ENCODE measurements around the gene DYNC1I1.

DYNC1I1 gene

DNA sequence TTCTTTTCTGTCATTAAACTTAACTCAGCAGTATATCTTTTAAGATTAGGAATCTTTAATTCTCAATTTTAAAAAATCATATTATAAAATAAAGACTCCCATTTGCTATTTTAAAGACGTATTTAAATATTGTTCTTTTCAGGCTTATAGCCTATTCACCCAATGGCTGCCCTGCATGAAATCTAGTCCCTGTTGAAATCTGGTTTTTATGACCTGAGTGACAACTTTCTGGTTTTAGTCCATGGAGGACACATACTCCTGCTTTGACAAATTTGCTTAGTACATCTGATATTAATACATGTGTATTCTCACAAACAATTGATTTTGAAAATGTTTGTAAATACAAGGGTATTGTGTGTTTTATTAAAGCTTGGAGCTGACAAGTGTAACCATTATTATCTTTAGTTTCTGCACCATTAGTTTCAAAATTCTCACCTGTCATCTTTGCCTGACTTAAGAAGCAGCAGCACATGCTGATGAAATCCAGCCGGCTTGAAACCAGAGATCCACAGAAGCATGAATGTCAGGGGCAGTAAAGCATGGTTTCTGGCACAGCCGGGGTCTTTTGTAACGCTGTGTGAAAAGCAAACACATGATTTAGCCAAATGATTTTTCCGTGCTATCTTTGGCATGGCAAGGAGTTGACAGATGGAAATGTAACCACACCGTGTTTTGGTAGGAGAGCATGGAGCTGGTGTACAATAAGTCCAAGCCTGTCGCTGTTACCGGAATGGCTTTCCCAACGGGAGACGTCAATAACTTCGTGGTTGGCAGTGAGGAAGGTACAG, 262.8 kb downstream of the DYNC1I1 start:
- DNase-seq, result peak; percentile 87

DNA sequence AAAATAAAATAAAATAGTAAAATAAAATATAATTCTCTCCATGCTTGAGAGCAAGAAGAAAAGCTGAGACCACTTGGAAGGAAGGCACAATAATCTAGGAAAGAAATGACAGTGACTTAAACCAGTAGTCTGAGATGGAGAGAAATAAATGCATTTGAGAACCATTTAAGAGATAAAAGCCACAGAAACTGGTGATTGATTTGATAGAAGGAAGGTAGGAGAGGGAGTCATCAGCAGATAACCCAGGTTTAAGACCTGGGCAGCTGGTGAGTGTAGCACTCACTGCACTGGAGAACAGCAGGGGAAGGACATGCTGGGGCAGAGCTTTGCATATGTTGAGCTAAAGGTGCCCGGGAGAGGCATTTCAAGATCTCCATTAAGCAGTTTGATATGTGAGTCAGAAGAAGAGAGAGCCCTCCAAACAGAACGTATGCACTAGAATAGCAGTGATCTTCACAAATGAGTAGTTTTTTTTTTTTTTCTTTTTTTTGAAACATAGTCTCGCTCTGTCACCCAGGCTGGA, 268.0 kb downstream of the DYNC1I1 start:
- DNase-seq, result peak; percentile 42

DNA sequence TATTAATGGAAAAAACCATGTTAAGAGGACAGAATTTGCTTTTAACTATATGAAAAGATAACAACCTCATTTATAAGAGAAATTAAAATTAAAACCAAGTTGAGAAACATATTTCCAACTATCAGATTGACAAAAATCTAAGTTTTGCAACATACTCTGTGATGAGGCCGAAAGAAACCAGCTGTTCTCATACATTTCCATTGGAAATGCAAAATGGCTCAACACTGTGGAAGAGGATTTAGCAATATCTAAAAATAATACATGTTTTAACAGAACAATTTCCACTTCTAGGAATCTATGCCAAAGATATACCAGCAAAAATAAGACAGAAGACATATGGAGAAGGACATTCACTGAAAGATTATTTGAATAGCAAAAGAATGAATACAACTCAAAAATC, 268.8 kb downstream of the DYNC1I1 start:
- no peak for DNase-seq

DNA sequence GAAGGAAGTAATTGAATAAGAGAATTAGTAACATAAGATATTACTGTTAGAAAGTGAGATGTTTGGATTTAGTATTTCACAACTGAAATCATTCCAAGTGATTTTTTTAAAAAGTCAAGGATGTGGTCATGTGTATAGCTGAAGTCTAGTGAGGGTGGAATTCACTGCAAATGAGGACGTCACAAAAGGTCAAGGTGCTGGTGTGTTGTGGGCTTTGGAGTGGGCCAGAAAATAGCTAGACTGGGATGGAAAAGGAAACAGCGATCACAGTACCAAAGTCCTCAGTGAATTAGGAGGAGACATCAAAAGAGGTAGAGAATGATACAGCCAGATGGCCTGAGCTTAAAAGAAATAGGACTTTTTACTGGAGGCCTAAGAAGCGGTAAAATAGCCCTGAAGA, 272.8 kb downstream of the DYNC1I1 start:
- DNase-seq, result no peak

DNA sequence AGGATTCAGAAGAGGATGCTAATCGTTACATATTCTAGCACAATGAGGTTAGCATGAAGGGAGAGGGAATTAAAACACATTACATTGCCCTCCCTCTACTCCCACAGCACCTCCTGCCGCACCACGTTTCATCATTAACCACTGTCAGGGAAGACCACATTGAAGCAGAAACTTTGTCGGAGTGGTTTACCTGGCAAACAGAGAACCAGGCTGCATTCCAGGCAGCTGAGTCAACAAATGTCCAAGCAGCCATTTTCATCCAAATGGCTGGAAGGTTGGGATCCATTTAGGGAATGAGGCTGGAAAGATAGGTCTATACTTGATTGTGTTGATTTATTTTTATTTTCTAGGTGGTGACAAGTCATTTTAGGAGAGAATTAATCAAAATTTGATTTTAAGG, 273.6 kb downstream of the DYNC1I1 start:
- DNase-seq, result no peak

DNA sequence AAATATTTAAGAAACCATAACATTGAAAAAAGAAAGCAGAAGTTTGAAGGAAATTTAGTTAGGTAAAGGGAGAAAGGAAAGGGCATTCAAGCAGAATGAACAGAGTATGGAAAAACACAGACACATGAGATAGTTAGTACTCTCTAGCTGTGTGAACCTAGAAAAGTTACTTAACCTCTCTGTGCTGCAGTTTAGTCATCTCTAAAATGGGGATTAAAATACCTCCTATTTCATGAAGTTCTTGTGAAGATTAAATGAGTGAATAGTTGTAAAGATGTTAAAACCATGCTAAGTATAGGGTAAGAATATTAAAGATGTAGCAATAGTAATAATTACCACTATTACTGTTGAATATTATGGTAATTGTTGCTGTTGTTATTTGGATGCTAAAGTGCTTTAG, 279.9 kb downstream of the DYNC1I1 start:
- no peak for DNase-seq

DNA sequence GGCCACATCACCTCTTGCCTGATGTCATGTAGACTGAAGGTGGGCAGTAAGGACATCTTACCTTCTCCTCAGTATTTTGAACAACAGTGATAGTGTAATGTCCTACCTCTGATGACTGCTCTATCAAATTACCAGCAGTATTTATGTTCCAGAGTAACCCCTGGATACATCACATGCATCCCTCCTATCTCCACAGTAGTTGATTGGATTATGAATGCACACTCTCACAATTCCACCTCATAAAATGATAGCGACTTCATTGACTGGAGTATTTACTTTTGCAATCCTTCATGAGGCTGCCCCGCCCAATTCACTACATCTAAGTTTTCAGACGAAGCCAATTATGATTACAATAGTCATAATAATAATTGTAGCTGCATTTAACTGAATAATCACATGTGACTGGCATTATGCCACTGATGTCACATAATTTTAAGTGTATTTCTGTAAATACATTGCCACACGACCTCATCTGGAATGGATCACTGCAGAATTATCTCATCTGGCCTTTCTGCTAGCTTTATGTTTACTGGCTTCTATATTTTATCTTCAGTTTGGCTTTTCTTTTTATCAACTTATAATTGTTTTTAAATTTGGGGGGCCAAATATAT, 280.6 kb downstream of the DYNC1I1 start:
- DNase-seq, result no peak

DNA sequence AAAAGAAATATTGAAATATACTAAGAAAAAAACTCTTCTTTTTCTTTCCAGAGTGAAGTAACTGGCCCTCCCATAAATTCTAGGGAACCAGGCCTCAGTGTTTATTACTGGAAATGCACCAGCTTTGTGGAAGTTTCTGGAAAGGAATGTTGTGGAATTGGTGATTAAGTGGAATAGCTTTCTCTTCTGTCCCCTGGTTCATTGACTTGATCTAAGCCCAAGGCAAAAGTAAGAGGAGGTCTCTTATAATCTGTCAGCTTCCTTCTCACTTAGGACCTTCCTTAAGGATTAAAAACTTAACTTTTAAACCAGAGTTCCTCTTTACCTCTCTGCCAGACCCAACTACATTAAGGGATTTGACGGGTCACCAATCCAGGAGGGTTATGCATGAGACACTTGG, 283.4 kb downstream of the DYNC1I1 start:
- no peak for DNase-seq

DNA sequence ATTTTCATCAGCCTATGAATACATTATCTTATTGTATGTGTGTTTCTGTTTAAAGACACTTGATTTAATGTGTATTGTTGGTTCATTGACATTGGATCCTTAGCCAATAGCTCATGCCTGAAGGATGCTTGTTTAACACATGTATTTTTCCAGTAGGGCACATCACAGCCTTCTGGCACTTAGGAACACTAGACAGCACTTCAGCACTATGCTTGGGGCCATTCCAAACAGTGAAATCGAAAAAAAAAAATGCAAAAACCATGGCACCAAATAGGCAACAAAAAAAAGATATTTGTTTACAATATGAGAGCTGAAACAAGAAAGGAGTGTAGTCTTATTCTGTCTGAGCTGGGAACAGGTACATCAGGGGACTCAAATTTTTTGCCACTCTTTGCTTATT, 286.7 kb downstream of the DYNC1I1 start:
- DNase-seq, result peak; percentile 25

DNA sequence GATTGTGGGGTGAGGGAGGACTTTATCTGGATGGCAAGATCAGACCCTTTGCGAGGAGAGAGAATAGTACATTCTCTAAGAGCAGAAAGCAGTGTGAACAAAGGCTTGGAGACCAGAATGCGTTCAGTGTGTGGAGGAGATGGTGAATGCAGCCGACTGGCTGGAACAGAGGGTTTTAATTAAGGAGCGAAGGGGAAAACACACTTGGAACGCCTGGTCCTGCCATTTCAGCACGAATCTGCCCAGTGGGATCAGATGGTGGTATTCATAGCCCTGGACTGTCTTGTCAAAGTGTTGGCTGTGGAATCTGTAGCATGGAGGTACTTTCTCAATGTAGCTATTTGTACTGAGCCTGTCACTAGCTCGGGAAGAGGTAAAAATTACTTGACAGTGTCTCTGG, 288.7 kb downstream of the DYNC1I1 start:
- DNase-seq, result no peak

DNA sequence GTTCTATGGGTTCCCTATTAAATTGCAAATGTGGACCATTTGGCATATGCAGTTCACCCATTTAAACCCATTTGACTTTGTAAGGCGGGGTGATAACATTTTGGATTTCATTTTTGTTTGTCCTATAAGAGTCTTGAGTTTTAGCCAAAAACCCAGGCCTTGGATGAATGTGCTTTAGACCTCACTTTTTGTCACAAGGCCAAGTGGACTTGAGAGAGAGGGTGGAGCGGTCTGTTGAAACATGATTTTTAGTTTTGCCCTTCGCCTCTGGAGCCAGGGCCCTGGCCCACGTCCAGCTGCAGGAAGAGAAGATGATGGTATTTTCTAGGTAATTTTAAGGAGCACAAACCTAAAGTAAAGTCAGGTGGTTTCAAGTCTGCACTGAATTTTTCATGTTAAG, 289.5 kb downstream of the DYNC1I1 start:
- no peak for DNase-seq

DNA sequence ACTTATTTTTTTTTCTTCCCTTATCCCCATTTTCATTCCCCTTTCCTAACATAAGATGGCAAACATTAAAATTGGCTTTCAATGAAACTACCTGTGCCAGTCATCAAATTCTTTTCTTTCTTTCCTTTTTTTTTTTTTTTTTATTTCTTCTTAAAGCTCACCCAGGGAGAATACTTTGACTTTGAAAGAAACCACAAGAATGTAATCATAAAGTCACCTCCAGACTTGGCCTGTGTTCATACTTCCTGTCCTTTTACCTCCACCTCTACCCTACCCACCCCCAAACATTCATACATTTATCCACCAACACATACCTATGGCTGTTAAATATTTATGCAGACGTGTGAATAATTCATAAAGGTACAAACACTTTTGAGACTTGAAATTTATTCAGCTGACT, 295.0 kb downstream of the DYNC1I1 start:
- DNase-seq, result no peak

DNA sequence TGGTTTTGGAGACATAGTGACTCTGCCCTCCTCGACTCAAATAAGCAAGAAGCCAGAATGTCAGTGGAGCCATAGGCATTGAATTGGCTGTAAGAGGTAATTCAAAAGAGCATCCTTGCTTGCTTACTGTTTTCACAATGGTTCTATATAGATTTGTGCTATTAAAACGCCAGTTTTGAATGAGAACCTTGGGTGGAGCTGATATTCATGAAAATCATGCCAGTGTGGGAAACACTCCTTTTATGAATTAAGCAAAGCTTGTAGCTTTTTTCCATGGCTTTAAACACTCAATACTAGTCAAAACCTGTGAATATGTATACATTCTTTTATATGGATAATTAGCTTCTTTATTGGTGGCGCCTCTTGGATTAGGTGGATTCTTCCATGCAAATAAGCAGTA, 297.0 kb downstream of the DYNC1I1 start:
- peak; percentile 18 for DNase-seq

DNA sequence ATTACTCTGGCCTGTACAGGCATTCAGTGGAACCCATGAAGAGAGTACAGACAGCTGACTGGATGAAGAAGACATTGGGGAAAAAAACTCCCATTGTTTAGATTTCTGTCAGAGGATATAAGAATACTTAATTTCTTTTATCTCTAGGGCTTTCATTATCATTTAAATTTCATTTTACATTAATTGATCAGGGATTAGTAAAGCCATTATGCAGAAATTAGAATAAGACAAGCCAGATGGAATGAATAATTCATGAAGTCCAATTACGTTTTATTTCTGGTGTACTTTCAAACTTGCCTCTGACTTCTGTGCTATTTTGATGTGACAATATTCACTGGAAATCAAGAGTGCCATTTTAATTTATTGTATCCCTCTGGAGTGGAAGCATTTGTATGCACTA, 302.5 kb downstream of the DYNC1I1 start:
- DNase-seq, result no peak

DNA sequence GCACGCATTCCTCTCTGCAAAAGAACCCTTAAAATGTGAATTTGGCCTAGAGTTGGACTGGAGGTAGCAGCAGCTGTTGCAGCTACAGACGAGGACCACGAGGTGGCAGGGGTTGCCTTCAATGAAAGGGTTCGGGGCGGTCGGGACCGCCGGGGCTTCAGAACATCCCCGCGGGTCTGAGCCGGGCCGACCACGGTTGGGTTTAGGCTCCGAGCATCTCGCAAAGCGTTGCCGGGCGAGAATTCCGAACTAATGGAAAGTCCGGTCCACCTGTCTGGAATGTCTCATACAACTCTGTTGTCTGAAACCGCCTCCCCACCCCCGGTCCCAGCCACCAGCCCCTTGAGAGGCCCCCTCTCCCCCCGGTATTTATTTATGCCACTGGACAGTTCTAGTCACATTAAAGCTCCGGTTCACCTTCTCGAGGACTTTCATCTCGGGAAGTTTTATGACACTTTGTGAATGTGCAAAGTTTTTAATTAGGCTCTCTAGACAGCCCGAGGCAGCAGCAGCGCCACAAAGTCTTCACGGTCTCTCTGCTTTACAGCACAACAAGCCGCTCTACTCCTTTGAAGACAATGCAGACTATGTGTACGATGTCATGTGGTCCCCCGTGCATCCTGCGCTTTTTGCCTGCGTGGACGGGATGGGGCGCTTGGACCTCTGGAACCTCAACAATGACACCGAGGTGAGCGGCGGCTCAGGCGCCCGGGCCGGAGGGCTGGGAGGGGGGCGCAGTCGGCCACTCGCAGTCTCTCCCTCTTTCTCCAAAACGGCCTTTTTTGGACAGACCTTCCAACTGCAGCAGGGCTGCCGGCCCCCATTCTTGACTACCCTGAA, 303.4 kb downstream of the DYNC1I1 start:
- peak; percentile 68 for DNase-seq

DNA sequence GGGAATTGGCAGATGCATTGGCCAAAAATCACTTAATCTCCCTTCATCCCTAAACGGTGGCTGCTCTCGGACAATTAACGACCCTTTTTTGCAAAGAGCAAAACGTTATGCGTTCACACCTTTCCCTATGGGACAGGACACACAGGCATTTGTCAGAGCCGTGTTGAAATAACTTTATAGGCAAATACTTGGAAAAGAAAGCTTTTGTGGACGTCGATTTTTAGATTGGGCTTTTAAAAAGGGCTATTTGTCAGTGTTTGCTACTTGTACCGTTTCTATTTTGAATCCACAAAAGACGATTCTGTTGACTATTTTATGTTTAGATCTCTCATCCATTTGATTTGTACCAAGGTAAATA, 304.0 kb downstream of the DYNC1I1 start:
- no peak for DNase-seq

DNA sequence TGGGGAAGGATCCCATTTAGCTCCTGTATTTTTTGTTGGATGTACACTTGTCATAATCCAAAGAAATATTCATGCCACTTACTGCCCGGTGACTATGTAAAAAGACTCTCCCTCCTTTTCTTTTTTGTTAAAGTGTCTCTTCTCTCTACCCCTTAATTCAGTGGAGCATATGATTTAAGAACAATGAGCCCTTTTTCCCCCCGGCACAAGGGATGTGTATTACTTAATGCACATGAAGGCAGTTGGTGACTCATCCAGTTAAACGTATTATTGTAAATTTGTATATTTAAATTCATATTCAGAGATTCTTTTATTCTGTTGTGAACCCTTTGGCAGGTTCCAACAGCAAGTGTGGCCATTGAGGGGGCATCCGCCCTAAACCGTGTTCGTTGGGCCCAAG, 307.7 kb downstream of the DYNC1I1 start:
- no peak for DNase-seq

DNA sequence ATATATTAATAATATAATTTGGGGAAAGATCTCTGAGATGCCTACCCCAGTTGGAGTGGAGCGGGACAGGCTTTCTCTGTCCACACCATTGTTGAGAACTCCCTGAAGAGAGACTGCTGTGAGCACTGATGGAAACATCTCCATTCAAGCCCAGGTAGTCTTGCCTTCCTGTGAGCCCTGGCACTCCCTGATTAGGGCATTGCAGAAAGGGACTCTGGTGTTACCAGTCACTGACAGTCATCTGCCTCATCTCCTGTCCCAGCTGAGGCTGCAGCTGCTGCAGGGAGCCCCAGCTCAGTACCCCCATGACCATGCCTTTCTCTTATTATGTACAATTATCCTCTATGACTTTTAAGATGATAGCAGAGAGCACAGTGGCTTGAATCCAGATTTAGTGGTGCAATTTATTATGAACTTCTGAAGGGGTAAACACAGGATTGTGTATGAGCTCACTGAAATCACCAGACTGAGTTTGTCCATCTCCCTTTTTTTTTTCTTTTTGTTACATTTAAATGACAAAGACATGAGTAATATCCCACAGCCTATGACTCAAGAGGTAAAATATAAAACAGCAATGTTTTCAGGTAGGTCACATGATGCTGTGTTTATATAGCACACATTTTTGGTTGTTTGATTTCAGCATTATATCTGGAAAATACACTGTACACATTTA, 312.7 kb downstream of the DYNC1I1 start:
- no peak for DNase-seq

DNA sequence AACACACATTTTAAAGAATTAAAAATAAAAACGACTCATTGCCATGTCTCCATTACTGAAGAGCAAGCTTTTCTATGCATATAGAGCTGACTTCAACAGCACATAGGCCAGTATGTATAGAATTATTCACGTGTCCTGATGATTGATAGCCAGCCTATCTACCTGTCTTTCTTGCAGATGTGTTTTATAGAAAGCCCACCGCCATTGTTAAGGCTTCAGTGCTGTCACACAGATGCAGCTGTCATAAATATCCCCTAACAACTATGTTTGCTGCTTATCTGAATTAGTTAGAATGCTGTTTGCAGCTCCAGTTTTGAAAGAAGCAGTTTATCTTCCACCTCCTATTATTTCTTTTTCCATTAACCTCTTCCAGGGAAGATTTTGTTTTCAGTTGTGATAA, 313.6 kb downstream of the DYNC1I1 start:
- no peak for DNase-seq

DNA sequence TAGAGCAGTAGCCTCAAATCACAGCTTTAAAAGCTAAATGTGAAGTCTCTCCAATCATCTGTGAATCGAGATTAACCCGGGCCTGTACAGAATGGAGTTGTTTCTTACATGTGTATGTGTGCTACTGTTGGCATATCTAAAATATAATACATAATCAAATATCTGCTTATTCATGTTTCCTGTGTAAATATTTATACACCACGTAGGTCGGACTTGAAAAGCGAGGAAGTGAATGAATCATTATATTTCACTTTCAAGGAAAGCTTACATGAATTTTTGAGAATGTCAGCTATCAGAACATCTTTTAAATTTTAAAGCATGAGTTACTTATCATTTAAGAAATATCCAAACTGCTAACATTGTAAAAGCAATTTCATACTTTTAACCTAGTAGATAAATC, 316.2 kb downstream of the DYNC1I1 start:
- no peak for DNase-seq

DNA sequence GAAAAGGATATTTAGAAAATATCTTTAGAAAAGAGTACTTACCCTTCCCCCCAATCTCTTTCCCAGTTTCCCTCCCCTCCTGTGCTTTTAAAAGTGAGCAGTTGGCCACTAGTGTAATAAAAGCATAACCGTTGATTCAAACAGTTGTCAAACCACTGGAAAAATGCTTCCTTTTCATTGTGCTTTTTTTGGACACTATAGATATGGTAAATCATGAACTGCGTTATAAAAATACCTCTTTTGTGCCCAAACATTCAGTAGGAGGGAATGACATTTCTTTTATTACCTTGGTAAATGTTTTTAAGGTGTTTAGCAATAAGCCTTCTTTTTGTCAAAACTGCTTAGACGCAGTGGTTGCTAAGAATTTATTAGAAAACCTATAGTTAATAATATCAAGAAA, 317.2 kb downstream of the DYNC1I1 start:
- no peak for DNase-seq

DNA sequence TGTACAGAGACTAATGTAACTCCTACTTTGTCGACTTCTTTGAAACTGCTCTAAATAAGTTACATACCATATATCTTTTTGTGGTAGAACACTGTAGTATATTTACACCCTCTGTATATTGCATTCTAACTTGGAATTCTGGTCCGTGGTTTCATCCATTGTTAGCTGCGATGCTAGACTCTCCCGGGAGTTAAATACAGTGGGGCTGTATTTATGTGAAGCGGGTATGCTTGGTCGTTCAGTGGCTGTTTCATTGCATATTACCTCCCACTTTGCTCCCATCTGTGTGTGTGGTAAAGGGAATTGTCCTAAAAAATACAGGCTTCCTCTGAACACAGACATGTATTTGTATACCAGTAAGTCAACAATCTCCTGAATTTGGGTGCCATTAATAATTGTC, 318.4 kb downstream of the DYNC1I1 start:
- no peak for DNase-seq

DNA sequence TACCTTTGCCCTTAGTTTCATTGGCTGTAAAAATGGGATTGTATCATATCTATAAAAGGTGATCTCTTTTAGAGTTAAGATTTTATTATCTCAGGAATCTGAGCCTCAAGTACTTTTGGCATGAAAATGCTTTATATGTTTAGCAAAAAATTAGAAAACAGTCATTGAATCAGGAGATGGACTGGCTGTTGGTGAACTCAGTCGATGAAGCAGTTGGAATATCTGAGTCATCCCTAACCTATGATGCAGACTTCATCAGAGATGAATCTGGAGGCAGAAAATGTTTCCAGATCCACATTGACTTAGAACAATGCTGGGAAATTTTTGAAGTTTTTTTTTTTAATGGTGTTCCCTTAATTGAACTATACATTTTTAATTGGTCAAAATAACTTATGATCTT, 321.1 kb downstream of the DYNC1I1 start:
- DNase-seq, result no peak

Measured in NCI-H2171 (cell line).